ENCODE data around the gene BCR.

The BCR gene

DNA sequence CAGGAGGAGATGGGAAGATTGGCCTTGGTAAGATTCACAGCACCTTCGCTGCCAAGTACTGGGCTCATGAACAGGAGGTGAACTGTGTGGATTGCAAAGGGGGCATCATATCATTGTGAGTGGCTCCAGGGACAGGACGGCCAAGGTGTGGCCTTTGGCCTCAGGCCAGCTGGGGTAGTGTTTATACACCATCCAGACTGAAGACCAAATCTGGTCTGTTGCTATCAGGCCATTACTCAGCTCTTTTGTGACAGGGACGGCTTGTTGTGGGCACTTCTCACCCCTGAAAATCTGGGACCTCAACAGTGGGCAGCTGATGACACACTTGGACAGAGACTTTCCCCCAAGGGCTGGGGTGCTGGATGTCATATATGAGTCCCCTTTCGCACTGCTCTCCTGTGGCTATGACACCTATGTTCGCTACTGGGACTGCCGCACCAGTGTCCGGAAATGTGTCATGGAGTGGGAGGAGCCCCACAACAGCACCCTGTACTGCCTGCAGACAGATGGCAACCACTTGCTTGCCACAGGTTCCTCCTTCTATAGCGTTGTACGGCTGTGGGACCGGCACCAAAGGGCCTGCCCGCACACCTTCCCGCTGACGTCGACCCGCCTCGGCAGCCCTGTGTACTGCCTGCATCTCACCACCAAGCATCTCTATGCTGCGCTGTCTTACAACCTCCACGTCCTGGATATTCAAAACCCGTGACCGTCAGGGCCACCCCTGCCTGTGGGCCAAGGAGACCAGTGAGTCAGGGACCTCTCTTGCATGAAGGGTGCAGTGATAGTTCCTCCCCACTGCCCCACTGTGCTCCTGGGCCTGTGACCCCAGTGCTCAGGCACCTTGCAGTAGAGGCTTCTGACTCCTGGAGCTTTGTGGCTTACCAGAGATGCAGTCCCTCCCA, 83.6 kb downstream of the BCR start:
- FAIRE-seq = no peak

DNA sequence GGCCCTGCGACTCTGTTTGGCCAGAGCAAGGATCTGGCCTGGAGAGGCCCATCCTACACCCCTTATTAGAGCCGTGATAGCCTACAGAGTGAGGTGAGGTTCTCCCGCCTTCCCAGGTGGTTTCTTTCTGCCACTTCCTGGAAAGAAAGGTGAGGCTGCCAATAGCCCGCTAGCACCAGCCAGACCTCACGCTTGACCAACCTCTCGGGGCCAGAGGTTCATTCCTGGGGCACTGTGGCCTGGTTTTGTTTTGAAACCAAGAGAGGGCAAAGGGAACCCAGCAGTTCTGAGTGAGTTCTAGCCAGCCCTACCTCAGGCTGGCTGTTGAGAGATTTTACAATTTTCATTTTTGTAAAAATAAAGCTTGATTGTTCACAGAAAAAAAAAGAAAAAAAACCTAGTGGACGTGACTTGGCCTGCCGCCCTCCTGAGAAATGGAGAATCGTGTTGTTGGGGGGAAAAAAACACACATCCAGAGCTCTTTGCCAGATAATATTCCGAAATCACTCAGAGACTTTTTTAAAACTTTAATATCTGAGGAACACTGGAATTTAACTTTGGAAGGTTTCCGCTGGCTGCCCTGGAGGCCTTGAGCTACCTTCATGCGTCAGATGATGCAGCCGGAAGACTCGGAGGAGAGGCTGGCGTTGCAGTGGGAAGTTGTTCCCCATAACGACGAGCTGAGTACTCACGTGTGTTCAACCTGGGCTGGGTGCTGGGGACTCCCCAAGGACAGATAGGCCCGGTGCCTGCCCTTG, 84.5 kb downstream of the BCR start:
- FAIRE-seq = no peak

DNA sequence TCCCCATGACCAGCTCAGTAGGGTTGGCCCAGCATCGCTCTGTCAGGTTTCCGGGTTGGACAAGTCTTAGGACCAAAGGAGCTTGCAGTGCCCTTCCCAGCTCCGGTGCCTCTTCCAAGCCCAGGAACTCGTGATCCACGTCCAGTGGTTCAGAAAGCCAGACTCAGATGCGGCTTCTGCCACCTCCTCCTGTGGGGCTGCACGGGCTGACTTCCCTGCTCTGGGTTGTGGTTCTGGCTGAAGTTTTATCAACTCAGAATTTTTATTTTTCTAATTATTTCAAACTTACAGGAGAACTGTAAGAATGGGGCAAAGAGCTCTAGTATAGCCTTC, 85.0 kb downstream of the BCR start:
- no peak for FAIRE-seq

DNA sequence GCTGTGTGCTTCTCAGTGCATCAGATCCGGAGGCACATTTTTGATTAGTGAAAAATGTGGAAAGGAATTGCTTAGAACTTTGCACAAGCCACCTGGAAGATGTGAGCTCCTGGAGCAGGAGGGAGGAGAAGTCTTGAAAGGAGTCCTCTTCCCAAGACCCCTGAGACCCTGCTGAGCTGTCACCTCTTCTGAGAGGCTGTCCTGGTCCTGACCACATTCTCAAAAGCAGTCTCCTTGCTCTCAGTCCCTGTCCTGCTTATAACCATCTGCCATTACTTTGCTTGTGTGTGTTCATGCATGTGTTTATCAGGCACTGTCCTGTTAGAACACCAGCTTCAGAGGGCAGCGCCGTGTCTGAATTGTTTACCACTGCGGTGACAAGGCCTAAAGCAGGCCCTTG, 86.5 kb downstream of the BCR start:
- FAIRE-seq = no peak

DNA sequence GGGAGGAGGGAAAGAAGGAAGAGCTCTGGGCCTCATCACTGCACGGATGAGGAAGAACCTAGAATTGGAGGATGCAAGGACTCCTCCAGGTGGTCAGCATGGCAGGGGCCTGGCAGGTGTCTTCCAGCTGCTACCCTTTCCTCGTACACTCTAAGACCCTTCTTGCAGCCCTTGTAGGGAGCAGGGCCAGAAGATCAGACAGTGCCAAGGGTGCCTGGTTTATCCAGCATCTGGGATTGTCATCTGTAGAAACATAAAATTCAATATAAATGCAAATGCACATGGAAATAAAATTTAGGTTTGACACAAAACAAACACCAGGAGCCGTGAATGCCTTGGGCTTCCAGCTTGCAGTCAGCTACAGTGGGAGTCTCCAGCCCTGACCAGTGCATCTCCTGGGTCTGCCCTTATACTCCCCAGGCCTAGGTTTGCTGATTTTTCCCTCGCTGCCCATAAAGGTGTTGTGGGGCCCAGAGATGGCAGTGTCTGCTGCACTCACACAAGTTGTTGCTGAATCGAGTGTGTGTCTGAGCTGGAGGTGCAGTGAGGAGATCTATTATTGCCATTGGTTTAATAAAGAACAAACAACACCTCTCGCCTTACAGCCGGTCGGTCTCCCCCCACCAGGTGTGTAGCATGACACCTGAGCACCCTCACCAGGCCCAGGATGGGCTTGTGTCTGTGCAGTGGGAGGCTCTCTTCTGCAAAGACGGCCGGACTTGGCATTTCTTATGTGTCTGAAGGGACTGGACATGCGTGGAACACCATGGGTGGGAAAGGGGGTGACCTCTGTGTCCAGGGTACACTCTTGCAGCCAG, 87.1 kb downstream of the BCR start:
- no peak for FAIRE-seq

DNA sequence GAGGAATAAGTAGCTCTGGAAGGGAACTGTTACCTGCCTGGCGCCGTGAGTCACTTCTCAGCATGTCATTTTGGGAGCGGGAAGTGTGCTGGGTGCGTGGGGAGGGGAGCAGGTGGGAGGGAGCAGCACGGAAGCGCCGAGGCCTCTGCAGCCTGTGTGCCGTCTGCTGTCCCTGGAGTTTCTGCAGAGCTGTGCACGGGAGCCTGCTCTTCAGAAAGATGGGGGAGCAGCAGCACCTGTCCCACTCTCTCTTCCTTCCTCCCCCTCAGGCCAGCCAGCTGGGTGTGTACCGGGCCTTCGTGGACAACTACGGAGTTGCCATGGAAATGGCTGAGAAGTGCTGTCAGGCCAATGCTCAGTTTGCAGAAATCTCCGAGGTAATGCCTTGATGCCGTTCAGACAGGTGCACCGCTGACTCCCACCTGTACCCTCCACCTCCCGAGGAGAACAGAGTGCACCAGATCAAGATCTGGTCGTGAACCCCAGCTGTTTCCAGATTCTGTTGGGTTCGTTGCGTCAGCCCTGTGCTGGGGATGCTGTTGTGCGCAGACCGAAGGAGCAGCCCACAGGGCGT, 87.9 kb downstream of the BCR start:
- no peak for FAIRE-seq

DNA sequence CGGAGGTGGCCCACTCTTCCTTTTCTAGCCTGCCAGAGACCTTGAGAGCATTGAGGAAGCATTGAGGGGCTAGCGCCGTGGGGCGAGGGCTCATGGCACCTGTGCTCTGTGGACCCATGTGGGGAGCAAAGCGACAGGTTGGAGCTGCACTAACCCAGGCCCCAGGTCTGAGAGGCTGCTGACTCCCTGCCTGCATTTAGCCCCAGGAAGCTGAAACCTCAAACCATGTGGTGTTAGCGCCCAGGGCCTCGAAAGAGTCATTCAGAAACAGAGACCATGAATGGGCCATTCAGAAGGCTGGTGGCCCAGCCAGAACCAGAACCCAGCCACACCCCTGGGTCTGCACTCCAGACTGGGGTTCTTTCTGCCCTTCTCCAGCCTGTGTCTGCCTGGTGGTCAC, 88.6 kb downstream of the BCR start:
- no peak for FAIRE-seq

DNA sequence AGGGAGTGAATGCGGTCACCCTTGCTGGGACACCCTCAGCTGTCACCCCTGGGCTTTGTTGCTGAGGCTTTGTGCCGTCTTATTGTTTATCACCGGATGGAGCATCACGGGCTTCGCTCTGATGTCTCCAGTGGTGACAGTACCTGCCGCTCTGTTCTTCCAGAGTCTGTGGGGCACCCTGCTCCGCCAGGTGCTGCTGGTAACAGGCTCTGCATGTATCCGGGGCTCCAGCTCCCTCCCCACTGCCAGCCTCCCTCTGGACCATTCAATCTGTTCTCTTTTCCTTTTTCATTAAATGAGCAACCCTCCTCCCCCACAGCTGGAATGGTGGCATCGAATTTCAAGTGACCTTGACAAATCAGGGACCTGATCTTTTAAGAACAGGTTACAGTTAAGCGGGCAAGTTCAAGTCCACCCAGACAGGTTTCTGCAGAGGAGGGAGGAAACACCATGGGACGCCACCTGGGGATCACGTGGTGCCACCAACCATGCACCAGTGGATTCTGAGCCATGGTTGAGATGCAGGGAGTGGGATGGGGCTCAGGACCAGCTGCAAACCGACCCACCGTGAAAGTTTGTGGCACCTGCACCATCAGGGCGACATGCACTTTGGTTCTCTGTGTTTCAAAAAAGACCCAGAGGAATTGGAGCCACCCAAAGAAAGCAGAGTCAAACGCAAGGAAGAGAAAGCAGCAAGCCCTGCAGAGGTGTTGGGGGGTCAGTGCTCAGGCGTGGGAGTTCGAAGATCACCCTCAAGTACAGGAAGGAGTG, 89.3 kb downstream of the BCR start:
- no peak for FAIRE-seq

DNA sequence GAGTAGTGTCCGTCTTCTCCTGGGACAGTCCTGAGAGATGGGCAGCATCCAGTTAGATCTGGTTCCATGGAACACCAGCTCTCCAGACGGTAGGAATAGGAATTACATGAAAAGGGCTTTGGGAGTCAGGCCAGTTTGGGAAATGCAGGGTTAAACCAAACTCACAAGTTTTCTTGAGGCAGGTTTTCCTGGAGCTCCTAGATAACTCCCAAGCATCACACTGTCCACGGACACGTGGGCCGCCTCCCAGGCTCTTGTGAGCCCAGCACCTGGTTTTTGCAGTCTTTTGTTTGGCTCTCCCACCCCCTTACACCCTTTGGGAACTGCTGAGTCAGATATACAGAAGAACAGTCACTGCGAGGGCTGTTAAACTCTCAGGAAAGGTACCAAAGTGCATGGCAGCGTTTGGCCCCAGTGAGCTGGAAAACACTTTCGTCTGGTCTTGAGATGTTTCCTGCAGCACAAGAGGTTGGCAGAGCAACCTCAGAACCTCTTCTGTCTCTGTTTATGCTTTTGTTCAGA, 90.0 kb downstream of the BCR start:
- no peak for FAIRE-seq

DNA sequence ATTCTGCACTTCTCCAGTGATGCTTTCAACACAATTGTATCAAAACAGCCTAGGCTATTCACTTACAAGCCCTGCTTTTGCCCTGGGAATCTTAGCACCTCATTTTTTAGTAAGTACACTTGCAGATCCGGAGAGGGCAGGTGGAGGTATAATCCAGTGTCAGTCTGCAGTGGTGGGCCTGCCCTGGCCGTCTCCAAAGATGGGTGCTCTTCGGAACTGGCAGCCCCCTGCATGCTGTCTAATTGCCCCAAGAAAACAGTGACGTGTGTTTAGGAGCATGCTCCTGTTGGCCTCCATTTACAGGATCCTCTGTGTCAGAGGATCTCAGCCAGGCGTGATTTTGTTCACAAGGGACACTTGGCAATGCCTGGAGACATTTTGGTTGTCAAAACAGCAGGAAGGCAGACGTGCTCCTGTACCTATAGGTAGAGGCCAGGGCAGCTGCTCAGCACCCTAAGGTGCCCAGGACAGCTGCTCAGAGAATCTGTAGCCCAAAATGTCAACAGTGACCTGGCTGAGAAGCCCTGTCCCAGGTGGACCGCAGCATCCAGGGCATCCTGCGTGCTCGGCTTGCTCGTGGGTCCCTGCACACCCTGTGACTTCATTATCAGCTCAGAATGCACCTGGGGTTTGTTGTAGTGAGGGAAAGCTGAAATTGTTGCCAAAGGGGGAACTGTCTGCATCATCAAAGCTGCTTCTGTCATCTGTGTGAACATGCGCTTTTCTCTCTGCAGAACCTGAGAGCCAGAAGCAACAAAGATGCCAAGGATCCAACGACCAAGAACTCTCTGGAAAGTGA, 90.7 kb downstream of the BCR start:
- no peak for FAIRE-seq

DNA sequence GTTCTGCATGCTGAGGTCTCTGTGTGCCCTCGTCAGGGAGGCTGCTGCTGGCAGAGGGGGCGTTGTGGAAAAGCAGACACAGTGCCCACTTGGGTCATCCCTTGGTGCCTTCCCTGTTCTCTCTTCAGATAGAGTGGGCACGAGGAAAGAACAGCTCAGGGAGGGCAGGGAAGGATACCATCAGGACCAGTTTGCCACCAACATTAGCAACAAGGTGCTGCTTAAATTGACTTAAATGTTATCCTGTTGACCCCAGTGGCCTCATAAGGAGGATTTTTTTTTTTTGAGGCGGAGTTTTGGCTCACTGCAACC, 91.2 kb downstream of the BCR start:
- no peak for FAIRE-seq

DNA sequence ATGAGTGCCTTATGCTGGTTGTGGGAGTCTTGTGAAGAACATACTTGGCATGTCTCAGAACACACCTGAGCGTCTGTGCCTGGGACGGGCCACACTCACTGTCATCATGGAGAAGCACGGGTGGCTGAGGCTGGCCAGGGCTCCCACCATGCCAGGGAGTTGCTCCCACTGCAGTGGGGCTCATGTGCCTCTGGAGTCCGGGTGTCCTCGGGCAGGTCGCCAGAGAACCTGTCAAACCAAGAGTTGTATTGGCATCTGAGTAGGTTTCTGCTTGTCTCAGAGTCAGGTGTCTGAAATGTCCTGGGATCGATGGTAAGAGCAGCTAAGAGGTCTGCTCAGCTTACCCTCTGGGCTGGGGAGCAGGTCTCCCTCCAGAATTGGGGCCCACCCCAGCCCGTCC, 92.1 kb downstream of the BCR start:
- FAIRE-seq = no peak

DNA sequence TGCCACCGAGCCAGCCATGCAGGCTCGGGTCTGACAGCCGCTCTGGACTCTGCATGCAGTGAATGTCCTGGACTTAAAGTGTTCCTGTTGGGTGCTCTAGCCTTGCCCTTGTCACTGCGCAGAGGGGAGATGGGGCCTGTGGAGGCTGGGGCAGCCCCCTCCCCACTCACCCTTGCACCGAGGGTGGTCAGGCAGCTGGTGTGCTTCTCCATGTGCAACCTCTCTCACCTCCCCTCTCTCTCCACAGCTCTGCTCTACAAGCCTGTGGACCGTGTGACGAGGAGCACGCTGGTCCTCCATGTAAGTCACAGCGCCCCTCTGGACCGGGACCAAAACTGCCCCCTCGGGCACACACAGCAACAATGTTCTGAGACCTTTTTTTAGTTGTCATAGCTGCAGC, 92.5 kb downstream of the BCR start:
- FAIRE-seq = no peak

DNA sequence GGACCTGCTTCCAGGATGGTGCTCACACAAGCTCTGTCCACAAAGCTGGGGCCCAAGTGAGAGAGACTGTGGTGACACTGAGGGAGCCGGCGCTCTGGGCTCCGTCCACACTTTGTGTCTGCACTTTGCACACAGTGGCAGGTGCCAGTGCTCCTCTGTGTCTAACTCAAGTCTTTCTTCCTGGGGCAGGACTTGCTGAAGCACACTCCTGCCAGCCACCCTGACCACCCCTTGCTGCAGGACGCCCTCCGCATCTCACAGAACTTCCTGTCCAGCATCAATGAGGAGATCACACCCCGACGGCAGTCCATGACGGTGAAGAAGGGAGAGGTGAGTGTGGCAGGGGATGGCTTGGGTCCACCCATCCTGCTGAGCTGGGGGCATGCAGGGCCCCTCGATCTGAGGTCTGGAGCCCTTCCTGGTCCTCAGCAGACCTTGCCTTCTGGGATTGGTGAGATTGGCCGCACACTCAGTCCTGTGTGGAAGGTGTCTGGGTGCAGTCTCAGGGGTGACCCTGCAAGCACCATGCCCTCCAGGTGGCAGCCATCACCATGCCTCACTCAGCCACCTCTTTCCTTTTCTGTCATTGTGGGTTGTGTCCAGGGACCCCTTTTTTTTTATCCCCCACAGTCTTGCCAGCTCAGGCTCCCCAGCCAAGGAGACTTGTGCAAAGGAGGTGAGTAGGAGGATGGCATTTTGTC, 93.3 kb downstream of the BCR start:
- FAIRE-seq = no peak

DNA sequence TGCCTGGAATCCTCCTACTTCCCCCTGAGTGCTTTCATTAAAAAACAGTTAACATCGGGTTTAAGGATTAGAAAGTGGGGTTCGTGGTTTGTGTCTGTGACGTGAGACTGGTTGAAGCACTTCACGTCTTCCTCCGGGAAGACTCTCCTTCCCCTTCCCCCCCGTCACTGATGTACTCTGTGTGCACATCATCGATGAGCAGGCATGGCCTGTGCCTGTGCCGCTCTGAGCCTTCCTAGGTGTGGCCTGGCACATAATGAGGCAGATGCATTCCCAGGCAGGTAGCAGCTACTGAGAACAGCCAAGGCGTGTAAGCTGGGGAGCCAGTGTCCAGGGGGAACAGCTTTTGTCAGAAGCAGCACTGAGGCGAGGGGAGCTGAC, 93.8 kb downstream of the BCR start:
- no peak for FAIRE-seq

DNA sequence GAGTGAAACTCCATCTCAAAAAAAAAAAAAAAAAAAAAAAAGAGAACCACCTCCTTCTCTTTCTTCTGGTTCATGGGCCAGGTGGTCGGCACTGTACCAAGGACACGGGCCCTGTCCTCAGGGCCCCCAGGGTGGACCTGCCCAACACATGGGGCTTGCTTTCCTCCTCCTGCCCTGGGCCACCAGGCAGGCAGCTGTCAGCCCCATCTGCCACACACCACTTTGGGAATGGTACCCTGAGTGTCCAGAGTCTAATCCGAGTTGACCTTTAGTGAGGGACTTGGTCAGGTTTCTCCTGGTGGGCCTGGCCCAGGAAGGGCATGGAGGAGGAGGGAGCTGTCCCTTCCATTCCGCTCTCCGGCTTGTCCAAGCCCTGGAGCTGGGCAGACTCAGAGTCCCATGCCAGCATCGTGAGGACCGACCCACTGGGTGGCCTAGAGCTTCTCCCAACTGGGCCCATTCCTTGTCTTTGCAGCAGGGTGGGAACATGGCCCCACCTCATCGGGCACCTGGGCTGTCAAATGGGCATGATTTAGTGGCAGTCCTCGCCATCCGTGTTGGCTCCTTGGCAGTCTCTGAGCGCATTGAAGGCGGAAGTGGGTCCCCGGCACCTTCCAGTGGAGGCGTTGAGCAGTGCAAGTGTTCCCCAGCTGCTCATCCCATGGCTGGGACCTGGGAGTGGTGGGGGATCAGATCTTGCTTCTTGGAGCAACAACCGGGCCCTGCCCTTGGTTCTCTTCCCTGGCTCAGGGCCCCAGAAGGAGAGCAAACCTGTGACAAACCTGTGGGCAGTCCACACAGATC, 94.8 kb downstream of the BCR start:
- no peak for FAIRE-seq

DNA sequence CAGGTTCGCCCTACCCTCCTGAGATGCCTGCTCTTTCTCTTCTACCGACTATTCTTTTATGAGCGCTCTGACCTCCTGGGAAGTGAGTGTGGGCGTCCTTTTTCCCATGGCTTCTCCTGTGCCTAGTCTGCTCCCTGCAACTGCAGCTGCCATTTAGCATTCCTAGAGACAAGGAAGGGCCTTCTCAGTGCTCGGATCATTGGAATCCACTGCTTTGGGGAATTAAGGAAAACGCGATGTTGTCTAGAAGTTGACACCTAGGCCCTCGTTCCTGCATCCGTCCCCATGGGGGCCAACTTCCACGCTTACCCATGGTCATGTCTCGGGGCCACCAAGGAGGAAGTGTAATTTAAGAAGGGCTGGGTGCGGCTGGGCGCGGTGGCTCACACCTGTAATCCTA, 95.4 kb downstream of the BCR start:
- no peak for FAIRE-seq

DNA sequence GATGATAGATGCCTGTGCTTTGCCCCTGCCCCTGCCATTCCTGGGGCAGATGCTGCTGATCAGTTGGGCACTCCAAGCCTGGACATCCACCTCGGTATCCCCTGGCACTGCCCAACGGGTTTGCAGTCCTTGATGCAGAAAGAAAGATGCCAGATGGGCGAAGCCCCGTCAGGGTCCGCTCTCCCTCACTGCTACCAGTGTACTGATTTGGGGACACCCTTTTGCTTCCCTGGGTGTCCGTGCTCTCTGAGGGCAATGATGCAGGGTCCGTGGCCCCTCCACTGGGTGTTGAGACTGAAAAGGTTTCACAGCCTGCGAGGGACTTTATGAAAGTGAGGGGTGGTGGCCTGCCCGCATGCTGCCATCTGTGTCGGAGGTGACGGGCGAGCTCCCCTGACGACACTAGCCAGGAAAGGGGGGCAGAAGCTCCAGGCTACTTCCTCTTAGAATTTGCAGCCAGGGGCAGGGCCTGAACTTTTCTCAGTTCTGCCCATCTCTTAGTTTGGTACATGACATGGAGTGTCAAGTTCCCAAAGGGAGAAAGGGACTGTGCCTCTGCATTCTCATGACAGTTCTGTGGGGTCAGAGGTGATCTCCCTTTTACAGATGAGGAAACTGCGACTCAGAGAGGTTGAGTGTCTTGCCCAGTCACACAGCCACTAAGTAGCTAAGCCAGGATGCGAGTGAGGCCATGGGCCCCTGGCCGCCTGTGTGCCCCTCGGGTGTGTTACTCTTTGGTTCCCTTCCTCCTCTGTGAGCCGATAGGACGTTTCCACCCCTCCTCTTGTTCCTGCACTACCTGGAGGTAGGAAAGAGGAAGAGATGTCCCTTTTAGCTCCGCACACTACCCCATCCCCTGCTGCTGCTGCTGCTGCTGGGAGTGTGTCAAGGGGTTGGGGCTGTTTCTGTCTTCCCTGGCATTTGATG, 96.6 kb downstream of the BCR start:
- no peak for FAIRE-seq
